GM10266 (cell line): Measurements from ENCODE around the gene PPARA.
A peak's percentile ranks its signal among the peaks of the same experiment; 100 is the strongest.

Experiments used
- DNase-seq: peaks from one replicate; pipeline ENCODE4 v3.0.0; 2012; ENCODE audit errors: extremely low spot score
- CTCF ChIP-seq: IDR thresholded peaks from 2 replicates; pipeline ENCODE4 v1.5.1; 2012; ENCODE audit warnings: mild to moderate bottlenecking, low read depth; ENCODE audit not compliant: control insufficient read depth, insufficient read depth; ENCODE audit errors: missing control alignments

Gene PPARA

DNA sequence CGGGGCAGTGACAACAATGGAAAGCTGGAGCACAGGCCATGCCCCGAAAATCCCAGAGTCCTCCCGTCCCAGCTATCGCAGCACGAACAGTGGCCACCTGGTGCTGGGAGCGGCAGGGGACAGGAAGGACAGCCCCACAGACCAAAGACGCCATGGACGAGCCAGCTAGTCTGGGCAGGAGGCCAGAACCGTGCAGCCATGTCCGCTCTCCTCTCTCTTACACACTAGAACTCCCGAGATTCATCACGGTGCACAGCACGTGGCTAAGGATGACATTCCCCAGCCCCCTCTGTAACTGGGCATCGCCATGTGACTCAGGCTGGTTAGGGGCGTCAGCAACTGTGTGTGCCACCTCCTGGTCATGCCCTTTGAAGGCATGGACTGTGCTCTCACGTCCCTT is 95.2 kb downstream of the PPARA start:
- DNase-seq: no peak
- TF ChIP-seq CTCF: no peak

DNA sequence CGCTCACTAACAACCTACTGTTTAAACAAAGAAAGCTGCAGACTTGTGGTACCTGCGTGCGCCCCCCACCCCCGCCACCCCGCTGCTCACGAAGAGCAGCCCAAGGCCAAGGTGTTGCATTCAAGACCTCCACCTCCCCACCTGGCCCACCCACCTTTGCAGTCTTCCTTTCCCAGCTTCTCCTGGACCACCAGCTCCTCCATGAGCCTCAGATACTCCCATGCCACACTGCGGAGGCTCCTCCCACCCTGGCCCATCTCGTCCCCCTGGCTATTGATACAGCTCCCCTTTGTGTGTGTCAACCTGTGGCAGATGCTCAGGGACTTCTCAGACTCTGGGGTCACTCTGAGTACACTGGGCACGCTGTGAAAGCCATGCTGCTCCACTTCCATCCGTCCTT is 95.9 kb downstream of the PPARA start:
- no peak for TF ChIP-seq CTCF
- no peak for DNase-seq

DNA sequence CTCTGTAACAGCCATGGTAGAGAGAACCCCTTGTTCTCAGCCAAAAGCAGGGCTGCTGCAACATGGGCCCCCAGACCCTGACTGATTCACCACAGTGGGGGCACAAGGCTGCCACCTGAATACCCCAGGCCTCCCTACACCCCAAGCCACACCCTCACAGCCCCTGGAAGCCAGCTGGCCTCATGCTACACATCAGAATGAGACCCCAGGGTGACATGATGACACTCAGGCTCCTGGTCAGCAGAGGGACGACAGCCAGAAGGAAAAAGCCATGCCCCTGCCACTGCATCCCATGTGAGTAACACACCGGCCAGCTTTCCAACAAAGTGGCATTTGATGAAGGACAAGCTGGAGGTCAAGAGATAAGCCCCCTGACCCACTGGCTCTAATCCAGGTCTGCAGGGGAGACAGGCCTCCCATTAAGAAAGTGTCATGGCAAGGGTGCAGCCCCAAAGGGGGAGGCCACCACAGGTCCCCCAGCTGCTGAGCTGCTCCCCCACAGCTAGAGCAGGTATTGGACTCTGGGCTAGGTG is 97.2 kb downstream of the PPARA start:
- no peak for DNase-seq
- TF ChIP-seq CTCF: no peak

DNA sequence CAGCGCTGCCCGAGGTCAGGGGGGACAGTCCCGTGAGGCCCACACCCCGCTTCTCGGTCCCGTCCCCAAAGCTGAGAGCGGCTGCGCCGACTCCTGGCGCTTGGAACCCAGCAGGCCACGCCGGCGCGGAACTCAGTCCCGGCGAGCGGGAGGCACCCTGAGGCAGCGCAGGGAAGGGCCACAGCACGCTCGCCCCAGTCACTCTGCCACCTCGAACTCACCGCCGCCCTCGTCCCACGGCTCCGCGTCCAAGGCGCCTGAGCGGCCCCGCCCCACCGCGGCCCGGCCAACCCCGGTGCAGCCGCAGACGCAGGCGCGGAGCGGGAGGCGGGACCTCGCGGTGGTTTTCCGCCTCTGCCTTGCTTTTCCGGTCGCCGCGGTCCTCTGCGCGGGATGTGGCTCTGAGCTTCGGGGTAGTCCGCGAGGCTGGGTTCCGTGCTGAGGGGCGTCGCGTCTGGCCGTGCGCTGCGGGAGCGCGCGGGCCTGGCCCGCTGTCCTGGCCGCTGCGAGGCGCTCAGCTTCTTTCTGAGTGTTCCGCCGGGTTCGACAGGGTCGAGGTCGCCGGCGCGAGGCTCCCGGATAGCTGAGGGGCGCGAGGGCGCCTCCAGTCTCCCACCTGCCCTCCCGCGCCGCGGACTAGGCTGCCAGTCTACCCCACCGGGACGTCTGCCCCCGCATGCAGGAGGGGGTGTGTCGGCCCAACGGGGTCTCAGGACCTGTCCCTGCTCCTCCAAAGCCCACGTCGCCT is 99.9 kb downstream of the PPARA start, which contains the start of gene CDPF1:
CDPF1 (minus strand) TSS at position 259 of the 748 bp plus-strand sequence. CDS start 2,009 bp downstream, outside the sequence.
- peak; percentile 27 for TF ChIP-seq CTCF
- peak; percentile 96 for DNase-seq

GRCh38 chr22:46250783-46251125 is 100.4 kb downstream of the PPARA start:
- no peak for TF ChIP-seq CTCF
- DNase-seq: no peak

- TF ChIP-seq CTCF: no peak
- no peak for DNase-seq
Measured at GRCh38 chr22:46251266-46251665, 100.9 kb downstream of the PPARA start.

GRCh38 chr22:46251816-46252380 is 101.6 kb downstream of the PPARA start:
- DNase-seq: no peak
- no peak for TF ChIP-seq CTCF
